ENCODE data around the gene DYNLRB2.

The DYNLRB2 gene

GRCh38 chr16:80540516-80541305 lies at the start of gene DYNLRB2:
Gene DYNLRB2, plus strand, starts transcription at chr16:80540993. Its CDS starts 84 bp downstream, at chr16:80541077.
- H3K9me3 Mint-ChIP-seq, result peaks cover 11% of the 10 kb centered on the region
- H3K4me3 Mint-ChIP-seq, result peak within 1 kb of the TSS; percentile 88
- no peaks in the 10 kb centered on the region for H3K36me3 Mint-ChIP-seq (ENCODE audit: low read depth)
- DNase-seq, result peak; percentile 87
- H3K4me1 Mint-ChIP-seq, result peaks cover 14% of the 10 kb centered on the region
- H3K27ac Mint-ChIP-seq, result no peak within 1 kb of the TSS
- TF ChIP-seq CTCF (IDR thresholded peaks at IDR 0.05), result no peak
- peaks cover 92% of the 10 kb centered on the region for H3K27me3 Mint-ChIP-seq (ENCODE audit: low read depth, poor library complexity)

GRCh38 chr16:80500116-80500859 lies 40.5 kb upstream of the DYNLRB2 start:
- DNase-seq, result no peak
- H3K27ac Mint-ChIP-seq, result no peak overlapping the region
- H3K4me1 Mint-ChIP-seq, result no peaks in the 10 kb centered on the region
- TF ChIP-seq CTCF (IDR thresholded peaks at IDR 0.05), result no peak
- H3K36me3 Mint-ChIP-seq (ENCODE audit: low read depth), result no peaks in the 10 kb centered on the region
- peaks cover 4% of the 10 kb centered on the region for H3K9me3 Mint-ChIP-seq
- H3K27me3 Mint-ChIP-seq (ENCODE audit: low read depth, poor library complexity), result peaks cover 12% of the 10 kb centered on the region
- no peak overlapping the region for H3K4me3 Mint-ChIP-seq

- H3K27ac Mint-ChIP-seq, result no peak overlapping the region
- no peak overlapping the region for H3K4me3 Mint-ChIP-seq
- no peaks in the 10 kb centered on the region for H3K36me3 Mint-ChIP-seq (ENCODE audit: low read depth)
- no peaks in the 10 kb centered on the region for H3K4me1 Mint-ChIP-seq
- no peak for DNase-seq
- H3K9me3 Mint-ChIP-seq, result peaks cover 4% of the 10 kb centered on the region
- peaks cover 12% of the 10 kb centered on the region for H3K27me3 Mint-ChIP-seq (ENCODE audit: low read depth, poor library complexity)
- TF ChIP-seq CTCF (IDR thresholded peaks at IDR 0.05), result no peak
Measured at GRCh38 chr16:80500961-80501525, 39.8 kb upstream of the DYNLRB2 start.

GRCh38 chr16:80503107-80503506 lies 37.7 kb upstream of the DYNLRB2 start:
- no peak for DNase-seq
- no peak overlapping the region for H3K27ac Mint-ChIP-seq
- no peak overlapping the region for H3K4me3 Mint-ChIP-seq
- H3K36me3 Mint-ChIP-seq (ENCODE audit: low read depth), result no peaks in the 10 kb centered on the region
- peaks cover 4% of the 10 kb centered on the region for H3K4me1 Mint-ChIP-seq
- peaks cover 12% of the 10 kb centered on the region for H3K27me3 Mint-ChIP-seq (ENCODE audit: low read depth, poor library complexity)
- peaks cover 4% of the 10 kb centered on the region for H3K9me3 Mint-ChIP-seq
- TF ChIP-seq CTCF (IDR thresholded peaks at IDR 0.05), result no peak

GRCh38 chr16:80507538-80507937 lies 33.3 kb upstream of the DYNLRB2 start:
- Mint-ChIP-seq H3K4me1 (peaks cover 10% of the 10 kb centered on the region), H3K4me3 (no peak overlapping the region), H3K27me3 (ENCODE audit: low read depth, poor library complexity) (peaks cover 6% of the 10 kb centered on the region), H3K9me3 (peaks cover 4% of the 10 kb centered on the region), H3K27ac (no peak overlapping the region), H3K36me3 (ENCODE audit: low read depth) (no peaks in the 10 kb centered on the region)
- no peak for TF ChIP-seq CTCF (IDR thresholded peaks at IDR 0.05)
- DNase-seq, result no peak

Data from nephron progenitor cell (in vitro differentiated cells).